Measurements from ENCODE around the gene TRIM67. TPM values are rescaled to one million over a fixed set of nuclear protein-coding genes. Genes with fewer than 3 reads are reported as not detected.

Gene TRIM67
- total RNA-seq, 1 donor from 2014 or later, result not detected

DNA sequence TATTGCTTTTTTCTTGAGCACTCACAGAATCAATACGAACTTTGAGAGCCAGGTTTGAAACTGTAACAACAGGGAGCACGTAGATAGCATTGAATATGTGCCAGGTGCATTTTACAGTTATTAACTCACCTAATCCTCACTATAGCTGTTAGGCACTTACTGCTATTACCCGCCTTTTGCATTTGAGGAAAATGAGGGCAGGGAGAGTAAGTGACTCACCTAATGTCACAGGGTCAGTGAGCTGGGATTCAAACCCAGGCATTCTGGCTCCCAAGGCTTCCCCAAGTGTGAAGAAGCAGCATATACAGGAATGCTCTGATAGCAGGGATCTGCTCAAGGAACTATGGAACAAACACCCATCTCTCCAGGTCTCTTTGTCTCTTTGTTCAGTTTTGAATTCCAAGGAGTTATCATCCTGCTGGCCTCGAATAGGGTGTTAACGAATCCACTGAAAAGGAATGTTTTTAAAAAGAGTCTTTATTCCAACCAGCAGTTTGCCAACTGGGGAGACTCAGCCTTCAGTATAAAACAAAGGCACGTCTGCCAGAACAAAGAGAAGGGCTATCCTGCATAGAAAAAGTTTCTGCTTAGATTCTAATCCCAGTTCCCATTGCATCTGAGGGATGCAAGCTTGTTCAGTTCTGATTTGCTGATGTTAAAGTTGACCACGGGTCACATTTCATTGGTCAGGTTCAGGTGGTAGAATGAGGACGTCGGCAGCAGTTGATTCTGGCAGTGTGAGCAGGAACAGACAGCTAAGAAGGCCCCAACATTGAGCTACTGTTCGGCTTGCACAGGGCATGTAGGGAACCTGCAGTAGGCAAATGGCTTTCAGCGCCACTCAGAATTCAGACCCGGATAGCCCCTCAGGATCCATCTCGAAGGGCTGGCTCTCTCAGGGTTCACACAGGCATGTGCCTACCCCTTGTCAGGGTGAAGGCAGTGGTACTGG, 22.1 kb downstream of the TRIM67 start:
- DNase-seq (ENCODE audit: low read depth in 2 of 2), result no peak

DNA sequence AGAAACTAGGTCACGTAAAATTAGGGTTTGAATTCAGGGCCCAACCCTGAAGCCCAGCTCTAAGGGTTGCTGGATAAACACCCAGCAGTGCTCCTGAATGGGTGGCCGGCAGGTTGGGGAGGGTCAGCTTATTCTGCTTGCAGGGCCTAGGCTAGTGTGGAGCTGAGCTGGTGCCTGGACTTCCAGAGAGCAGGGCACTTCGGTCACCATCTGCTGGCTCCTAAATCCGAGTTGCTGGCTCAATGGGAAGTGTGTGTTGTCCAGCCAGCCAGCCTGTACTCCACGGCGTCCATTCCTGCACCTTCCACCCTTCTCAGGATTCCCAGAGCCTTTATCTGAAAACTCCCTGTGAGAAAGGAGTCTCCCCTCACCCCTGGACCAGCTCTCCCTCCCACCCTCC, 23.0 kb downstream of the TRIM67 start:
- DNase-seq (ENCODE audit: low read depth in 2 of 2), result no peak

DNA sequence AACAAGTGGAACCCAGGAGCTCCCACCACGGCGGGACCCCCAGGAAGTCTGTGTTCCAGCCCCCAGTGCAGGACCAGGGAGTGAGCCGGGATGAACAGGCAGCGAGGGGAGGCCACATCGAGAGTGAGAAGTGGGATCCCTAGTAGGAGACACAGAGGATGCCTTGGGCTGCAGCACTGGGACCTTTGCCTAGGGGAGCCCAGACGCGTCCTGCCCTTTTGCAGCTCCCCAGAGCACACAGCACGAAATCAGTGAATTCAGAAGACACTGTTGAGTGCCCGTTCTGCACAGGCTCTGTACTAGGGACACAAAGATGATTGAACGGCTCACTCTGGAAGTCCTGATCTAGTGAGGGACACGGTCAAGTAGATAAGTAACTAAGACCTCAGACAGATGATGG, 23.5 kb downstream of the TRIM67 start:
- no peak for DNase-seq (ENCODE audit: low read depth in 2 of 2)

DNA sequence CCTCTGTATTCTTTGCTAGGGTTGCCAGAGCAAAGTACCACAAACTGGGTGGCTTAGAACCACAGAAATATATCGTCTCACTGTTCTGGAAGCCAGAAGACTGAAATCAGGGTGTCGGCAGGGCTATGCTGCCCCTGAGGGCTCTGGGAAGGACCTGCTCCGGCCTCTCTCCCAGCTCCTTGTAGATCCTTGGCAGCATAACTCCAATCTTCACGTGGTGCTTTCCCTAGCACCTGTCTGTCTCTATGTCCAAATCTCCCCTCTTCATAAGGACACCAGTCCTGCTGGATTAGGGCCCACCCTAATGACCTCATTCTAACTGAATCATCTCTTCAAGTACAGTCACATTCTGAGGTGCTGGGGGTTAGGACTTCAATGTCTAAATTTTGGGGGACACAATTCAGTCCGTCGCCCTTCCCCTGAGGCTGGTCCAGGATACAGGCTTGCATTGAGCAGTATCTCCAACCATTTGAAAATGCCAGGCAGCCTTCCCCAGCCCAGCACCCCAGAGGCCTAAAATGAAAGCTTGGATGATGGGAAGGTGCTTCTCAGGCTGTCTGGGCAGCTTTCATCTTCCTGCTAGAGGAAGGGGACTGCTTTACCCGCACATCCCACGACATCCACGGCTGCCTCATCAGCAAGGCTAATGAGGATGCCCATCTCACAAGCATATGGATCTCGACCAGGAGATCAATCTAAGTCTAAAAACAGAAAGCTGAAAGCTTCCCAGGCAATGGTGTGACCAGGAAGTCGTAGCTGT, 24.7 kb downstream of the TRIM67 start:
- no peak for DNase-seq (ENCODE audit: low read depth in 2 of 2)

DNA sequence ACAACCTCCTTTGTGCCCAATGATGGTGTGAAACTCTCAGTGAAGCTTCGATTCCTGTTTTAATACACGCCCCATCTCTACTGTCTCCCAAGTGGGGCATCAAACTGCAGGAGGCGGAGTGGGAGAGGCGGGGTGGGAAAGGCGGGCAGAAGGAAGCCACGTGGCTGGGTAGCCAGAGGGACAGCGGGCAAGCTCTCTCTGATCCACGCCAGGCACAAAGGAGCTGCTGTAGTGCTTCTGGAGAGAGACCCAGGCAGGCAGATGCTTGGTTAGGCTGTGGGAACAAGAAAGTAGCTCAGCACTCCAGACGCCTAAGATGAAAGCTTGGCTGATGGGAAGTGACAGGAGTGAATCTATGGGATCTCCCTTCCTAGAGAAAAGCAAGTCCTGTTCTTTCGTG, 25.7 kb downstream of the TRIM67 start:
- no peak for DNase-seq (ENCODE audit: low read depth in 2 of 2)

DNA sequence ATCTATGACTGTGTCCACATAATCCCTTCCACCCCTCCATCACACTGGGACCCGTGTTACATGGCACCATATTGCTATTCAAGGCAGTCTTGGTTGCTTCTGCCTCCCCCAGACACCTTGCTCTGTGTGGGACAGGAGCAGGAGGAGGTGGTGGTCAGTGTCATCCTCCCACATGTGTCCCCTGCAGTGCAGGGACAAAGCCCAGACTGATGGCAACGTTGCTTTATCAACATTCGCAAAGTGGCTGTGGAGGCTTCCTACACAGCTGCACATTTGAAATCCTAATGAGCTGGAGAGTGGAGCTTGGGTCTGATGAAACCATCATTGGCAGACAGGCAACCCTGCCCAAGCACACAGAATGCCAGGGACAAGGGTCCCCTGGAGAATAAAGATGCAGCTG, 26.2 kb downstream of the TRIM67 start:
- no peak for DNase-seq (ENCODE audit: low read depth in 2 of 2)

DNA sequence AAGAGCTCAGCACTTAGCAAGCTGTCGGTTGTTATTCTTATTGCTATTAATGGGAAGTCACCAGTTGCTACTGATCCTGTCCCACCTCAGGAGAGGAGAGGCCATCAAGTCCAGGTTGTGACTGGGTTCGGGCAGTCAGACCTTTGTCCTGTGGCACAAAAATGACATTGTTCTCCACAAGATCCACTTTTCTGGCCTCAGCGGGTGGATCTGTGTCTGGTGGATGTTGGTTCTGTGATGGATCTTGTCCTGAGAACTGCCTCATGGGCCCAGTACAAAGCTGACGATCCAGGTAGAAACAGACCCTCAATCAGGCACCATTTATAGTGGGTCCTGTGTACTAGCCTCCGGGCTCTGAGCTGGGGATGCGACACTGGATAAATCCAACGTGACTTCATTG, 26.9 kb downstream of the TRIM67 start:
- no peak for DNase-seq (ENCODE audit: low read depth in 2 of 2)

DNA sequence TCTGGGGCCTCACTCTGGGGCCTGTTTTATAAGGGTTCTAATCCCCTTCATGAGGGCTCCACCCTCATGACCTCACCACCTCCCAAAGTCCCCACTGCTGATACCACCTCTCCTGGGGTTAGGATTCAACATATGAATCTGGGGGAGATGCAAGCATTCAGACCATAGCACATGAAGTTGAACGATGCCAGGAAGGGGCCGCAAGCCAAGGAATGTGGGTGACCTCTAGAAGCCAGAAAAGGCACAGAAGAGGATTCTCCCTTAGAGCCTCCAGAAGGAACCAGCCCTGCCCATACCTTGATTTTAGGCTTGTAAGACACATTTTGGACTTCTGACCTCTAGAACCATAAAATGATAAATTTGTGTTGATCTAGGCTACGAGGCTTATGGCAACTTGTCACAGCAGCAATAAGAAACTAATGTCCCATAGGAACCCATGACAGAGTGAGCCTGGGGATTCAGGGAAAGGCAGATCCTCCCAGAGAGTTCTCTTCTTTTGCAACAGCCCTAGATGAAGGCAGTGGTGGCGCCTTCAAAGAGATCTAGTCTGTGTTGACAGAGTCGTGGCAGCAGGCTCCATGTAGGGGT, 27.9 kb downstream of the TRIM67 start:
- DNase-seq (ENCODE audit: low read depth in 2 of 2), result no peak

DNA sequence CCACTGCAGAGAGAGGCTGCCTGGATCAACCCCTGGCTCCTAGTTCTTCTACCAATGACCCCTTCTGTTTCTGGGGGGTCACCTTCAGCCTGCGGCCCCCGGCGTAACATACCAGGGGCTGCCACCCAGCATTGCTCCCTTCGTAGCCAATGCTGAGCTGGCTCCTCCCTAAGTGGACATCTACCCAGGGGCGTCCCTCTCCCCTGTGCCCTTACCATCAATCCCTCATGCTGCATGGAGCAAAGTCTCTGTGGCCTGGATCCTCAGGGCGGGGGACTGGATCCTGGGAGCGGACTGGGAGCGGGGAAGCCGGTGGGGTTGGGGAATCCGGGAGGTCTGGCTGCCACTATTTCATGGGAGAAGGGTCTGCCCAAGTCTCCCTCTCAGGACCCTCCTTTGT, 28.6 kb downstream of the TRIM67 start:
- no peak for DNase-seq (ENCODE audit: low read depth in 2 of 2)

DNA sequence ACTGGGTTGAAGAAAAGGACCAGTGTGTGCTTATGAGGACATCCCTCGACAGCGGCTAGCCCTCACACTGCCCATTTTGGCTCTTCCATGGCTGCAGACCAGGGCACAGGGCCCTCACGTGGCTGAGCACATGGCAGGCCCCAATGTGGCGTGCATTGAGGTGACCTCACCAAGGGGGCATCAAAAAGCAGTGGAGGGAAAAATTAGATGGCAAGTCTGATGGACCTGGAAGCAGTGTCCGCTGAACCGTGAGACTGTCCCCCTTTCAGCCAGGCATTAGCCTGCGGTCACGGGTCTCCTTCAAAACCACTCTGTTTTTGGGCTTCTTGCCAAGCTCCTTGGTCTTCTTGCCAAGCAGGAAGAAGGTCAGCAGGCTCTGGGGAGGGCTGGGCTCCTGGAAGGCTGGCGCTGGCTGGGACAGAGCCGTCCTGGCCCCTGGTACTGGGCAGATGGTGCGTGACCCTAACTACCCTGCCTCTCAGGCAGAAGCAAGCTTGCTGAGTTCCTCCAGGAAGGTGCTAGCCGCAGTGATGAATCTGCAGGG, 30.8 kb downstream of the TRIM67 start:
- peak in 1 of 2 donors; percentile 85 for DNase-seq (ENCODE audit: low read depth in 2 of 2)

DNA sequence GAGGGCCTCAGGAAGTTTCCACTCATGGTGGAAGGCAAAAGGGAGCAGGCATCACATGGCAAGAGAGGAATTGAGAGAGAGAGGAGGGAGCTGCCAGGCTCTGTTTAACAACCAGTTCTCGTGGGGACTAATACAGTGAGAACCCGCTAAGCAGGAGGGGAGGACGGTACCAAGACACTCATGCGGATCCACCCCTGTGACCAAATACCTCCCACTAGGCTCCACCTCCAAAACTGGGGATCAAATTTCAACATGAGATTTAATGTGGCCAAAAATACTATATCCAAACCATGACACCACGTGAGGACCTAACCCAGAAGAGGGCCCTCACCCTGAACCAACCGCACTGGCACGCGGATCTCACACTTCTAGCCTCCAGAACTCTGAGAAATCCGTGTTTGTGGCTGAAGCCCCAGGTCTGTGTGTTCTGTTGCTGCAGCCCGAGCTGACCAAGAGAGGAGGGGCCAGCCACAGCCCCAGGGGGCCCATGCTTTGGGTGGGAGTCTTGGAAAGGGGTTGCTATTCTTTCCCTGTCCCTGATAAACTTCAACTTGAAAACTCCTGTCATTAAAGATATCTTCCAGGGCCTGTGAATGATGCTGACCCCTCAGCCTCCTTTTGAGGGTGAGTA, 32.0 kb downstream of the TRIM67 start:
- DNase-seq (ENCODE audit: low read depth in 2 of 2), result no peak

DNA sequence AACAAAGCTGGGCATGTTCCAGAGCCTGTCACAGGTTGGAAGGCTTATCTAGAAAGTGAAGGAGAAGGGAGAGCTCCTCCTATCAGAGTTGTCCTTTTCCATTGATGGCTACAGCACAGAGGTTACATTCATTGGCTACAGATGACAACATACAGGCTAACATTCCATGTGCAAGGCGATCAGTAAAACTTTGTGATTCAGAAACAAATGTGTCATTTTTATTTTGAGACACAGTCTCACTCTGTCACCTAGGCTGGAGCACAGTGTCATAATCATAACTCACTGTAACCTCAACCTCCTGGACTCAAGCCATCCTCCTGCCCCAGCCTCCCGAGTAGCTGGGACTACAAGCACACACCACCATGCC, 32.6 kb downstream of the TRIM67 start:
- no peak for DNase-seq (ENCODE audit: low read depth in 2 of 2)

DNA sequence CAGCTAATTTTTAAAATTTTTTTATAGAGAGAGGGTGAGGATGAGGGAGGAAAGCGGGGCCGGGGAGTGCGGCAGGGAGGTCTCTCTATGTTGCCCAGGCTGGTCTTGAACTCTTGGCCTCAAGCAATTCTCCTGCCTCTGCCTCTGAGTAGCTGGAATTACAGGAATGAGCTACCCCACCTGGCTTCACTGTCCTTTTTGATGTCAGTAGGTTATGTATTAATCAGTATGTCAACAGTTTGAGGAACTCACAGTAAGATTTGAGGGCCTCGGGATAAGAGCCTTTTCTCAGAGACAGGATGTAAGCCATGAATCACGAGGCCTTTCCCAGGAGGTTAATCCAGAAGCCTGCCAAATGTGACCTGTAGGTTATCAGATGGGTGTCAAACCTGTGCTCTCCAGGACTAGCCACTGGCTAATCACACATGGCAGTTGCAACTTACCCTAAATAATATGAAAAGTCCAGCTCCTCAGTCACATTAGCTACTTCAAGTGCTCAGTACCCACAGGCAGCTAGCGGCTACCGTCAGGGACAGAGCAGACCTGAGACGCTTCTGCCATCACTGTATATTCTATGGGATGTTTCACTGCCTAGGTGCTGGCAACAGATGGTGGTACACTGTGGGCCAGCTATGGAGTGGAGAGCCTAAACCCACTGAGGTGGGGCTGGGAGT, 33.1 kb downstream of the TRIM67 start:
- DNase-seq (ENCODE audit: low read depth in 2 of 2), result peak in 1 of 2 donors; percentile 13

DNA sequence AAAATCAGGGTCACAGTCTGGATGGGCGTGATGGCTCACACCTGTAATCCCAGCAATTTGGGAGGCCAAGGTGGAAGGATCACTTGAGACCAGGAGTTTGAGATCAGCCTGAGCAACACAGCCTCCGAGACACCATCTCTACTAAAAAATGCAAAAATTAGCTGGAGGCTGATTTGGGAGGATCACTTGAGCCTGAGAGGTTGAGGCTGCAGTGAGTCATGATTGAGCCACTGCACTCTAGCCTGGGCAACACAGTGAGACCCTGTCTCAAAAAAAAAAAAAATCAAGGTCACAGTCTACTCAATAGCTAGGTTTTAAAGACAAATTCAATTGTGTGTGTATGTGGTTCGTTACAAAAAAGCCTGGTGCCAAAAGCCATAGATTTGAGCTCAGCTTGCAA, 34.4 kb downstream of the TRIM67 start:
- no peak for DNase-seq (ENCODE audit: low read depth in 2 of 2)

DNA sequence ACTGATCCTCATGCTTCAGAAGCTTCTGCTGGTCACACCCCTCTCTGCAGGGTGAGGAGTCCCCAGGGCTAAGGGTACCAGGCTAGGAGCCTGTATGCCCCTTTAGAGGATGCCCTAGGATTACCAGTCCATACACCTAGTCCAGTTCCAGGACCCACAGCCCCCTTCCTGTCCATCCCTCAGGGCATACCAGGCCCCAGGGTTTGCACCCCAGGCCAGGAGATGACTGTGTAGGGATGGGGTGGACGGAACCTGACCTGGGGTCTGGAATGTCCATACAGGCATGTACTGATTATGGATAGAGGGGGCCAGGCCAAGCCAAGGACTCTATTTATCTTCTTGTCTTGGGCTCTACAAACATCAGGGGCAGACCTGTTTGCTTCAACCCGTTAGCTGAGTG, 34.9 kb downstream of the TRIM67 start:
- DNase-seq (ENCODE audit: low read depth in 2 of 2), result no peak

DNA sequence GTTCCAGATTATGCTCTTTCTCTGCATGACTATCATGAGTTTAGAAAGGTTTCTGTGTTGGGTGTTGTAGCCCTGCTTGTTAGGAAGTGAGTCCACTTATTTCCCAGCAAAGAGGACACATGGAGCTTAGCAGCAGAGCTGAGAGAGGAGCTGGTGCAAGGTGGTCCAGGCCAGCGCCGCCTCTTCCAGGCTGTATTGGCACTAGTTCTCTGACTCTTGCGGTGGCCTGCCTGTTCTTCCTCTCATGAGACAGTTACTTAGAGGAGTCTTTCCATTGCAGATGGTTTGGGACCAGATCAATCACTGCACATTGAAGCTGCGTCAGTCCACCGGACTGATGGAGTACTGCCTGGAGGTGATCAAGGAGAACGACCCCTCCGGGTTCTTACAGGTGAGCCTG, 38.0 kb downstream of the TRIM67 start:
- no peak for DNase-seq (ENCODE audit: low read depth in 2 of 2)

DNA sequence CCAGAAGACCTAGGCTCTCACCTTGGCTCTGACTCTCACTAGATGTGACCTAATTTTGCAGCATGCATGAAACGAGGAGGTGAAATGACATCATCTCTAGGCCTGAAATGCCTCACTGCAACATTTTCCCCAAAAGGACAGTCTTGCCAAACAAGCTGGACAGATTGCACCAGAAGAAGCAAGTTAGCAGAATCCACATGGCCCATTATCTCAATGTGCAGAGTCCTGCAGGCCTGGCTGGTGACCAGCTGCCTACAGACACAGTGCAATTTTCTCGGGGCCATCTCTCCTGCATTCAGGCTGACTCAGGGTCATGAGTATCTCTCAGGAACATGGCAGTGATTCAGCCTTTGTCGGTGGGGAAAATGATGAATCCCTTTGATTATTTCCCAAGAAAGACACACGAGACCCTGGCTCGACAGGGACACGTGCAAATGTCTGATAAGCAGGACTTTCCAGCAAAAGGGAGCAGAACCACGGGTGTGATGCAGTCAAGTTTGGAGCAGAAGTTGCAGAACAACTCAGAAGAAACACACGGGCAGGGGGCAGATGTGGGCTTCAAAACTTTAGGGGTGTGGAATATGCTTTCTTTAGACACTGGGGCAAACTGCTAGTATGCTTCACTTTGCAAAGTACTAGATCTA, 38.7 kb downstream of the TRIM67 start:
- no peak for DNase-seq (ENCODE audit: low read depth in 2 of 2)

DNA sequence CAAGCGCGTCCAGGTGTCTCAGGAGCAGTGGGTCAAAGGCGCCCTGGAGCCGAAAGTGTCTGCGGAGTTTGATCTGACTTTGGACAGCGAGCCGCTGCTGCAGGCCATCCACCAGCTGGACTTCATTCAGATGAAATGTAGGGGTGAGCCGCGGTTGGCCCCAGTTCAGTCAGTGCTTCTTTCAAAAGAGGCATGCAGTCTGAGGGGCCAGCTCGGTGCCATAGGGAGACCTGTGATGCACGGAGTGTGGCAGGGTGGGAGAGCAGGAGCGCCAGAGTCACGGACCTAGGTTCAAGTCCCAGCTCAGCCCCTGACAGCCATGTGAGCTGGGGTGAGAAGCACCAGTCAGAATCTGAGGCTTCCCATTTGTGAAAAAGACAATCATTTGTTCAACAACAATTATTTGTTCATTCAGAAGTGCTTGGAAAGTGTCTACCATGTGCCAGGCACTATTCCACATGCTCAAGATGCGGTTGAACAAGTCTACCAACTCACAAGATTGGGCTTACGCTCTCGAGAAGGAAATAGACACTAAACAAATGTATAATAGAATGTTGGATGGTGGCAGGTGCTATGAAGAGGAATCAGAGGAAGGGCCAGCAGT, 39.6 kb downstream of the TRIM67 start:
- DNase-seq (ENCODE audit: low read depth in 2 of 2), result no peak

DNA sequence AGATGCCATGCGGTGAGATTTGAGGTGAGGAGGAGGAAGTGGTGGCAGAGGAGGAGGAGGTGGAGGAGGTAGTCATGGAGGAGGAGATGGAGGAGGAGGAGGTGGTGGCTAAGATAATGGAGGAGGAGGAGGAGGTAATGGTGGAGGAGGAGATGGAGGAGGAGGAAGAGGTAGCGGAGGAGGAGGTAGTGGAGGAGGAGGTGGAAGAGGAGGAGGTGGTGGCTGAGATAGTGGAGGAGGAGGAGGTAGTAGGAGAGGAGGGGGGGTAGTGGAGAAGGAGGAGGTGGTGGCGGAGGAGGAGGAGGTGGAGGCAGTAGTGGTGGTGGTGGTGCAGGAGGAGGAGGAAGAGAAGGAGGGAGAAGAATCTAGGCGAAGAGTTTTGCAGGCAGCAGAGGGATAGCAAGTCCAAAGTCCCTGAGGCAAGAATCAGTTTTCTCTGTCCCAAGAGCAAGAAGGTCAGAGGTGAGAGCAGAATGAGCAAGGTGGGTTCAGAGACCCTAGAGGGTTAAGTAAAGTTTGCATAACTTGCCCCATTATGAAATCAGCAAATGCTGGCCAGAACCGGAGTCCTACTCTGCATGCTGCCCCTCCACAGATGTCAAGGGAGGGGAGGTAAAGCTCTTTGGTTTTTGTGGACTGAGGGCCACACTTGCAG, 40.2 kb downstream of the TRIM67 start:
- DNase-seq (ENCODE audit: low read depth in 2 of 2), result no peak
